Stimulated activated naive CD8-positive, alpha-beta T cell treated with anti-CD3 and anti-CD28 coated beads, Interleukin-15, Interleukin-2, amounts not matched to agents 100 ng/mL and 50 ng/mL, for 24 hours (primary cell): Measurements from ENCODE around the gene DUSP10.

ENCODE experiments used
- H3K27ac Mint-ChIP-seq: one replicate; pipeline ENCODE4 v1.8.0; 2021; ENCODE audit warnings: mild to moderate bottlenecking, mixed read lengths
- H3K27me3 Mint-ChIP-seq: one replicate; pipeline ENCODE4 v1.8.0; 2021; ENCODE audit warnings: mixed read lengths
- H3K36me3 Mint-ChIP-seq: one replicate; pipeline ENCODE4 v1.8.0; 2021; ENCODE audit warnings: low read depth, mixed read lengths
- H3K4me1 Mint-ChIP-seq: one replicate; pipeline ENCODE4 v1.8.0; 2021; ENCODE audit warnings: low read depth, mixed read lengths
- H3K4me3 Mint-ChIP-seq: one replicate; pipeline ENCODE4 v1.8.0; 2021; ENCODE audit warnings: mild to moderate bottlenecking, mixed read lengths
- H3K9me3 Mint-ChIP-seq: one replicate; pipeline ENCODE4 v1.8.0; 2021; ENCODE audit warnings: mixed read lengths

DUSP10 gene

DNA sequence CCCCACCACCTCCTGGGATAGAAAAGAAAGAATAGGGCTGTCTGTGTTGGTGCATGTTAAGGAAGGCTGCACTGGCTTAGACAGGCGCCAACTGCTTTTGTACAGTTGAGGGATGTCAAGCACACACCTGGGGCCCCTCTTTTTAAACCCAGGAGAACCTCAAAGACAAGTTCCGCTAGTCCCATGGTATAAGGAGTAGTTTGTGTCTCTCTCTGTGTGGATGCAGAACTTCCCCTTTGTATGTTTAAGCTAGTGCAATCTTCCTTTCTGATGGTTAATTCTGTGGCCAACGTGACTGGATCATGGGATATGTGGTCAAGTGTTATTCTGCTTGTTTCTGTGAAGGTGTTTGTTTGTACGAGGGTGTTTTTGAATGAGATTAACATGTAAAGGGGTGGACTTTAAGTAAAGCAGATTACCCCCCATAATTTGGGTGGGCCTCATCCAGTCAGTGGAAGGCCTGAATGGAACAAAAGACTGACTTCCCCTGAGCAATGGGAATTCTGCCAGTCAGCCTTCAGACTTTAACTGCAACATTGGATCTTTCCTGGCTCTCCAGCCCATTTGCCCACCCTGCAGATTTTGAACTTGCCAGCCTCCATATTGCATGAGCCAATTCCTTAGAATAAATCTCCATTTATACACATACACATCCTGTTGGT, 9.5 kb upstream of the DUSP10 start:
- peaks cover 6% of the 10 kb centered on the region for H3K9me3 Mint-ChIP-seq
- H3K4me1 Mint-ChIP-seq, result peaks cover 36% of the 10 kb centered on the region
- no peak overlapping the region for H3K27ac Mint-ChIP-seq
- no peaks in the 10 kb centered on the region for H3K27me3 Mint-ChIP-seq
- H3K4me3 Mint-ChIP-seq, result no peak overlapping the region
- H3K36me3 Mint-ChIP-seq, result peaks cover 6% of the 10 kb centered on the region

DNA sequence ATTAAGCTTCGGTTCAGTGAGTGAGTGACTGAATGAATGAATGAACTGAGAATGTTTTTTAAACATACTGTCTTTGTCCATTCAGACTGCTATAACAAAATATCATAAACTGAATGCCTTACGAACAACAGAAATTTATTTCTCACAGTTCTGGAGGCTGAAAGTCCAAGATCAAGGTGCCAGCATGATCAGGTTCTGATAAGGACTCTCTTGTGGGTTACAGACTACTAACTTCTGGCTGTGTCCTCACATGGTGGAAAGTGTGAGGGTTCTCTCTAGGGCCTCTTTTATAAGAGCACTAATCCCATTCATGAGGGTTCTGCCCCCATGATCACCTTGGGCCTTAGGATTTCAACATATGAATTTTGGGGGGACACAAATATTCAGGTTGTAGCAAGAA, 7.1 kb upstream of the DUSP10 start:
- Mint-ChIP-seq H3K4me1 (peaks cover 18% of the 10 kb centered on the region), H3K9me3 (no peaks in the 10 kb centered on the region), H3K4me3 (no peak overlapping the region)

DNA sequence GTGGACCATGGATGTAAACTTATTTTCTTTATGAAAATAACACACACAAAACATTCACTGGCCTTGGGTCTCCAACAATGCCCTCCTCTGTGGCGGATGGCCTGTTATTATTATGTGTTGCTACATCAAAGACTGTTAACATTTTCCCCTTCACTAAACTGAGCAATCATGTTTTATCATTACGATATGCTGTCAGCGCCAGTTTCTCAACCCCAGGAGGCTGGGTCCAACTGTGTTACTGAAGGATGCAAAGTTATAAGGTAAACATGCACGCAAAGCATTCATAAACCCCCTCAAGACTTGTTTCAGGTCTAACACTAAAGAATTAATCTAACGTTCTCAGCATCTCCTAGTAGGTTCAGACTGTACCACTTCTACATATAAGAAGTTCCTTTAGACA, 6.0 kb upstream of the DUSP10 start:
- H3K4me1 Mint-ChIP-seq, result peaks cover 16% of the 10 kb centered on the region
- H3K27ac Mint-ChIP-seq, result no peak overlapping the region
- H3K9me3 Mint-ChIP-seq, result no peaks in the 10 kb centered on the region
- H3K36me3 Mint-ChIP-seq, result no peaks in the 10 kb centered on the region
- no peak overlapping the region for H3K4me3 Mint-ChIP-seq
- H3K27me3 Mint-ChIP-seq, result no peaks in the 10 kb centered on the region

More for the DNA sequence above, 7.1 kb upstream of the DUSP10 start:
- Mint-ChIP-seq H3K27ac (no peak overlapping the region), H3K27me3 (no peaks in the 10 kb centered on the region), H3K36me3 (no peaks in the 10 kb centered on the region)

DNA sequence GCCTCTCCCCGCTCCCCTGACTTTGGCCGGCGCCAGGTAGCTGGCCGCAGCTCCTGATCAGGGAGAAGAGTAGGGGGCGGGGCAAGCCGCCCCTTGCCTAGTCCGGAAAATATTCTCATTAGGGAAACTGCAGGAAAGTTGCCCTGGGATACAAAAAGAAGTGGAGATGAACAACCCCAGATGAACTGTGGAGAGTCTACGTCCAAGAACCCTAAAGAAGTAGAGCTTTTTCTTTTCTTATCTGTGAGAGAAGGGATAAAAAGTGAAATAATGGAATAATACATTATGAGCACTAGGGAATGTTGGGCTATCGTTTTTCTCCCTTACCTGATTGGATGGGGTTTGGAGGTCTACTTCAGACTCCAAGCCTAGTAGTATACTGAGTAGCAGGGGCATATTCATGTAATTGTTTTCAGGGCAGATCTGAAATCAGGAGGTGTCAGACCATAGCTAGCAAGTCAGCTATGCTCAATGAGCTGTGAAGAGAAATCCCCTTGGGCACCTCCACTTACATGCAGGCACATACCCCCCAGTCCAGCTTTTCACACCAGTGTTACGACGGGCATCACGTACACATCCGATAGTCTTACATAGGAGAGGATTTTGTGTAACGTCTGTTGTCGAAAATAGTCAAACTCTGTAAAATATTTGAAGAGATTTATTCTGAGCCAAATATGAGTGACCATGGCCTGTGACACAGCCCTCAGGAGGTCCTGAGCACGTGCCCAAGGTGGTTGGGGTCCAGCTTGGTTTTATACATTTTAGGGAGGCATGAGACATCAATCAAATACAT, 1.7 kb upstream of the DUSP10 start:
- Mint-ChIP-seq H3K4me1 (peaks cover 12% of the 10 kb centered on the region), H3K9me3 (no peaks in the 10 kb centered on the region), H3K27ac (peak overlapping the region; percentile 87), H3K27me3 (no peaks in the 10 kb centered on the region), H3K4me3 (peak overlapping the region; percentile 86), H3K36me3 (peaks cover 11% of the 10 kb centered on the region)

DNA sequence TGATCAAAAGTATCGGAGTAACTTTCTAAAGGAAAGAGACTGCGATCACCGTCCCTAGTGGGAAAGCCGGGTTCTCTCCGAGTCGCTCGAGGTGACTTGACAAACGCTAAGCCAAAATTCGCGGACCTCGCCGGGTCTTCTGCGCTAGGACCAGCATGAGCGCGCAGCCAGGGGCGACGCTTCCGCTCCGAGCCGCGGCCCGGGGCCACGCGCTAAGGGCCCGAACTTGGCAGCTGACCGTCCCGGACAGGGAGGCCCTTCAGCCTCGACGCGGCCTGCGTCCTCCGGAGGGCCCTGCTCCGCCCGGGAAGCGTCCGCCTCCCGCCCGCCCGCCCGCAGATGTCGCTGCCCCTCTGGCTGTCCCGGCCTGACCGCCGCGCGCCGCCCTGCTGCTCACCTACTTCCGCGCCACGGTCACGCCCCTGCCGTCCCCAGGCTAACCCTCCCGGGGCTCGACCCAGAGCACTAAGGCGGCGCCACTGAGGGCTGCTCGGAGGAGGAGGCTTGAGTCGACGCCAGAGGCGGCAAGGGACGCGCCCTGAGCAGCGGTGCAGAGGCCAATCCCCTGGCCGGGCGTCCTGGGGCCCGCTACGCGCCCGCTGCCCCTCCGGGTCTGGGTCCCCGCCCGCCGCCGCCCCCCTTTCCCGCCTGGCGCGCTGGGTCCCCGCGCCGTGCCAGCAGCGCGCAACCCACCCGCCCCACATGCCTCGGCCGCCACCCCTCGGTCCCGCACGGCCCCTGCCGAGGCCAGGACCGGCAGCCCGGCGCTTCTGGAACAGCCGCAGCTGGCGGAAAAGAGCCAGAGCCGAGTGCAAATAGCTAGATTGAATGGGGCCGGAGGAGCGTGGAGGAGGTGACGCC, 896 bp upstream of the DUSP10 start:
- Mint-ChIP-seq H3K9me3 (no peaks in the 10 kb centered on the region), H3K27ac (peak overlapping the region; percentile 83), H3K36me3 (peaks cover 19% of the 10 kb centered on the region), H3K27me3 (no peaks in the 10 kb centered on the region), H3K4me1 (peaks cover 12% of the 10 kb centered on the region), H3K4me3 (peak overlapping the region; percentile 86)

DNA sequence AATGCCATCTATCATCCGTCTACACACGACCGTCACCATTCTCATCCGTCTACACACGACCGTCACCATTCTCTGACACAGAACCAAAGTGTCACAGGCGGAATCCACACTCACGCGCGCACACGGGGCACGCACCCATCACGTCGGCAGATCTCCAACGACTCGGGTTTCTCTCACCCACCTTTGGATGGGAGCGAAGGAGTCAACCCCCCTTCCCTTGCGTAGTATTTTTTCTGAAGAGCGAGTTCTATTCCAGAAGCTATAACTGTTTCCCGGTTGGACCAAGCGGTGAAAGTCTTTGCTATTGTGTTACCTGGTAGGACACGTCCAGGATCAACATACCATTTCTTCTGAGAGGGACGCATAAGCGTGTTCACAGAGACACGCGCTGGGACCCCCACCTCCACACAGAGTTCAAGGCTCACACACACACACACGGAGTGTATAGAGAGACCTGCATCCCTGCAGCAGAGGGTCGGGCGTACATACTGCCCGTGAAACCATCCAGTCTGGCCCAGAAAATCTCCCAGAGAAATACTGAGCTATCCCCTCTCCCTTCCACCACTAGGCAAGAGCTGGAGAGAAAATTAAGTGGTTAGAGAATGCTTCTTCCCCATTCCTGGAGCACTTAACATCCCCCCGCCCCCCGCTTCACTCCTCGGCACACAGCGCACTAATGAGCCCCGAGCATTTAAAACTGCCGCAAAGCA, 741 bp downstream of the DUSP10 start:
- Mint-ChIP-seq H3K27ac (no peak overlapping the region), H3K9me3 (no peaks in the 10 kb centered on the region), H3K4me1 (peaks cover 15% of the 10 kb centered on the region), H3K36me3 (peaks cover 36% of the 10 kb centered on the region), H3K4me3 (no peak overlapping the region), H3K27me3 (no peaks in the 10 kb centered on the region)

DNA sequence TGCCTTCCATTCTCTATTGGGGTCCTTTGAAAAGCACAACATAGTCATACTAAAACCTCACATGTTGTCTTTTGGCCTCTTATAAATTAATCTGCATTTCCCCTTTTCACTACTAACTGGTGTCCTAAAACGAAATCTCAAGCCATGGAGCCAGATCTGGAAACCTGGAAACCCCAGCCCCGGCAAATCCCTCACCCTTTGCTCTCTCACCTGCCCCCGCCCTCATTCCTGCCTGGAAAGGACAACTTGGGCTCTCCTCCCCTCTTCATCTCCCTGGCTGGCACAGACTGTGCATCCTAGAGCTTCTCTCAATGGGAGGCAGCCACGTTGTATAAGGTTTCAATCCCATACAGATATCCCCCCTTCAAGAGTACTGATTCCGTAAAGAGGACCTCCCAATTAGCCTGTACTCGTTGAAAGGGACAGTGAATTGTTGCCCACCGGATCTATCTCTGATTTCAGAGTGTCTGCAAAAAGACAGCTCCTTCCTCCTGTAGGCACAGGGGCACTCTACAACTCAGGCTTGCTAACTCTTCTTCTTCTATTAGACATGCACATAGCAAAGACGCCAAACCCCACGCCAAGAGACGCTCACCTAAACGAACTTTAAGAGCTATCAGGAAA, 1.4 kb downstream of the DUSP10 start:
- Mint-ChIP-seq H3K36me3 (peaks cover 42% of the 10 kb centered on the region), H3K4me3 (no peak overlapping the region), H3K27ac (no peak overlapping the region), H3K4me1 (peaks cover 22% of the 10 kb centered on the region), H3K27me3 (no peaks in the 10 kb centered on the region), H3K9me3 (no peaks in the 10 kb centered on the region)

DNA sequence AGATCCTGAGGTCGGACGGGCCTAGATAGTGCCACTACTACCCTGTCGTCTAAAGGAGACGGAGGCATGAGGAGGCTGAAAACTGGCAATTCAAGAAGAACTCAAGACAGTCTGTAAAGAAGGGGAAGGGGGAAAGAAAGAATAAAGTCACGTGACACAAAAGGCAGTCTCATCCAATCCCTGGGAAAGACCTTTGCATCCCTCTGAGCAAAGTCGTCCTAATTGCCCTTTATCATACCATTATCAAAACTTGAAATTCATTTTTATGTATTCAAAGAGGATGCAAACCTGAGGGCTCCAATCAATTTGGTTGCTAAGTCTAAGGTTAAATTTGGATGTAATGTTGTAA, 2.2 kb downstream of the DUSP10 start:
- Mint-ChIP-seq H3K4me1 (peaks cover 27% of the 10 kb centered on the region), H3K36me3 (peaks cover 46% of the 10 kb centered on the region), H3K9me3 (no peaks in the 10 kb centered on the region), H3K27me3 (no peaks in the 10 kb centered on the region), H3K4me3 (no peak overlapping the region), H3K27ac (no peak overlapping the region)

DNA sequence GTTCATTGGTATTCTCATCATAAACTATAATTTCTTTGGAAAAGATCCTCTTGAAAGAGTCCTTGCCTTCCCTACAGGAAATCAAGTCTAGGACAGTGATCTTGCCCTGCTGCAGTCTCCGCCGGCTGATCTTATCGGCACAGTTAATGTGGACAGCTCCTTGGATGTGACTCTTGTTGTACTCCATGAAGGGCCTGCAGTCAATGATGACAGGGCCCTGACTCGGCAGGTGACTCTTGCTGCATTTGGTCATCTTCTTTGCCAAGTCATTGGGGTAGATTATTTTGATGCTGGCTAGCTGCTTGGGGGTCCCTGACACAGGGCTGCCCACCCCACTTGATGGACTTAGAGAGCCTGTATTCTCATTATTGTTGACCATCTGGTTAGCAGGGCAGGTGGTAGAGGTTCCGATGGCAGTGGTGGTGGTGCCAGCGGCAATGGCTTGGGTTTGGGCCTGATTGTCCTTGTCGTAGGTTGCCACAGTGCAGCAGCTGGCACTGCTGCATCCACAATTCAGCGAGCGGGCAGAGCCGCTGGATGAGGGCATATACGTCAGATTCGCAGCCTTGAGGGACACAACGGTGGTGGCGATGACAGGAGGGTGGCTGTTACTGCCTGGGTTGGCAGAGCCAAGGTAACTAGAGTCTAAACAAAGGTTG, 2.7 kb downstream of the DUSP10 start:
- no peaks in the 10 kb centered on the region for H3K9me3 Mint-ChIP-seq
- H3K27me3 Mint-ChIP-seq, result no peaks in the 10 kb centered on the region
- H3K36me3 Mint-ChIP-seq, result peaks cover 51% of the 10 kb centered on the region
- no peak overlapping the region for H3K27ac Mint-ChIP-seq
- H3K4me3 Mint-ChIP-seq, result no peak overlapping the region
- peaks cover 29% of the 10 kb centered on the region for H3K4me1 Mint-ChIP-seq

DNA sequence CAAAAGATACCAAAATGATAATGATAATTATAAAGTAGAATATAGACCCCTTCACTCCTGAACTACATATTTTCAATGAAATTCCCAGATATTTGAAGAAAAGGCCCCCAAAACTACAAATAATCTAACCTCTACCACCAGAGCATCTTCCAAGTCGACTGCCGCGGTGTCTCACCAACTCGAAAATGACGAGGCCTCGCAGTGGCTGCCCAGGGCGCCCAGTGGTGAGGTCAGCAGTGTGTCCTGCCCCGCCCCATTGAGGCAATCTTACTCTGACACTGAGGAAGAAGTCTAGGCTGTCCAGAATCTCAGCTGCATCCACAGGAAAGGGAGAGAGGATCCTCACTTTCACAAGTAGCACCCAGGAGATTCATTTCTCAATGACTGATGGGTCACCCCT, 5.2 kb downstream of the DUSP10 start:
- Mint-ChIP-seq H3K36me3 (peaks cover 69% of the 10 kb centered on the region), H3K4me3 (no peak overlapping the region), H3K27ac (no peak overlapping the region), H3K4me1 (peaks cover 35% of the 10 kb centered on the region), H3K27me3 (no peaks in the 10 kb centered on the region), H3K9me3 (no peaks in the 10 kb centered on the region)

DNA sequence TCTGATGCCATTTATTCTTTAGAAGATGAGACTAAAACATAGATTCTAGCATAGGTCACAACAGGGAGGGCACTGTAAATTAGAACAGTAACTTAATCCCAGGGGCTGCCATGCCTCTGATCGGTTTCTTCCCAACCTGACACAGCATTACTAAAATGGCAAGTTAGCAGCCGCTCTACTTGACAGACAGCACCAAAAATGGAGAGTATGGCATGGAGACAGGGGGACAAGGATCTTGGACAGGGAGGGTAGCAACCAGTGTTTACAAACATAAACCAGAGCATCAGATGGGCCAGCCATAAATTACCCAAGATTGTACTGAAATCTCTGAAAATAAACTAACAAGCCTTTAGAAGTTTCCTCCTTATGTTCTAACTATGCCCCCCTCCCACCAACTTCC, 5.9 kb downstream of the DUSP10 start:
- H3K27me3 Mint-ChIP-seq, result no peaks in the 10 kb centered on the region
- no peaks in the 10 kb centered on the region for H3K9me3 Mint-ChIP-seq
- H3K36me3 Mint-ChIP-seq, result peaks cover 69% of the 10 kb centered on the region
- no peak overlapping the region for H3K27ac Mint-ChIP-seq
- H3K4me3 Mint-ChIP-seq, result peak overlapping the region; percentile 40
- peaks cover 35% of the 10 kb centered on the region for H3K4me1 Mint-ChIP-seq

DNA sequence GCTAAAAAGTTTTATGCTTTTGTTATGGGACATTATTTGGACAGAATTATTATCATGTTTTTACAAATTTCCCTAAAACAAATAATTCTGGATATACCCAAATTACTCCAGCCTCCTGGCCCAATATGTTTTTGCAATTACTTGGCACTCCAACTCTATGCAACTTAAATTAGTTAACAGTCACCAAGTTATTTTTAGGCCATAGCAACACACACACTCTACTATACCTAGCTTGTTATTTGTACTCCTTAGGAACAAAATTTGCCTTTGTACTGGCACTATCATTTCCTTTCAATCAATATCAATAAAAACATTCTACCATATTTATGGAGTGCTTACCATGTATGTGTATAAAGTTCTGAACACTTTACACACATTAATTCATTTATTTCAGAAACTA, 7.7 kb downstream of the DUSP10 start:
- Mint-ChIP-seq H3K36me3 (peaks cover 68% of the 10 kb centered on the region), H3K4me3 (no peak overlapping the region), H3K27ac (no peak overlapping the region), H3K9me3 (no peaks in the 10 kb centered on the region), H3K4me1 (peaks cover 48% of the 10 kb centered on the region), H3K27me3 (no peaks in the 10 kb centered on the region)

DNA sequence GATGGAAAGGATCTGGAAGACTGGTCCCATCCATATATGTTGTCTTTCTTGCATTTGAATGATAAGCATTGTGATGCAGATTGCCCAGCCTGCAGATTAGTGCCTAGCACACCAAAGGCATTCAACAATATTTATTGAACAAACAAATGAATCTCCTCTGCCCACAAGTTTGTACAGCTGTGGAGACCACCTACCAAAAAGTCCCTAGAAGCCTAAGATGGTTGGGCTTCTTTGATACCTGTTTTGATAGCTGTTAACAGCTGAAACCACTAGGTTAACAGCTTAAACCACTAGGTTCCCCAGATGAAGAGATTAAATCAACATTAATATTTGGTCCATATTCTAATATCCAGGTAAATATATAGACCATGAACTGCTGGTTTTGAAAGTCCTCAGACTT, 9.8 kb downstream of the DUSP10 start:
- Mint-ChIP-seq H3K36me3 (peaks cover 61% of the 10 kb centered on the region), H3K4me3 (no peak overlapping the region), H3K27ac (no peak overlapping the region), H3K27me3 (no peaks in the 10 kb centered on the region), H3K4me1 (peaks cover 69% of the 10 kb centered on the region), H3K9me3 (no peaks in the 10 kb centered on the region)

DNA sequence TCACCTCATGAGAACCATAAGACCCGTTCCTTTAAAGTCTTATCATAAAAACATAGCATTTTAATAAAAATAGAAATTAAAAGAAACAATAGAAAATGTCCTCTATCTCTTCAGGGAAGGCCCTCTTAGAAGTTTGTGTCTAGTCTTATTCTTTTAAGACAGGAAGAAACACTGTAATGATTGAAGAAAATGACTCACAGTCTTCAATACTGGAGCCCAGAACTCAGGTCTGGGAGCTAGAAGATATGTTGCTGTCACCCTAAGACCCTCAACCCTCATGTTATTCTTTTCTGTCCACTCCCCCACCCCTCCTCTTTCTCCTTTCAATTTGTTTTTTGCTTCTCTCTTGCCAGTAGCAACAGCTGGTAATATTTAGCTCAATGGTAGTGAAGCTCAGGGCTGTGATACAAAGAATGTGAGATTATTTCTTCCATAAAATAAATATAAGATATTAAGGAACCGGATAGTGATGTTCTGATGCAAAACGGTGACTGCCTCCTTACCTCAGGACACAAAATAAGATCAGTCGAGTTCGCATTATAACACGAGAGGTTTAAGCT, 12.0 kb downstream of the DUSP10 start:
- no peak overlapping the region for H3K27ac Mint-ChIP-seq
- no peaks in the 10 kb centered on the region for H3K9me3 Mint-ChIP-seq
- no peak overlapping the region for H3K4me3 Mint-ChIP-seq
- H3K36me3 Mint-ChIP-seq, result peaks cover 53% of the 10 kb centered on the region
- H3K27me3 Mint-ChIP-seq, result no peaks in the 10 kb centered on the region
- H3K4me1 Mint-ChIP-seq, result peaks cover 76% of the 10 kb centered on the region
